ENCODE results near the gene ALDOA.
"Not testable (repeated sequence)": the region's sequence is repeated elsewhere in the genome, so short reads cannot be mapped to it uniquely, and the experiment has no call there.

The ALDOA gene

GRCh38 chr16:30092373-30093010 lies 26.9 kb downstream of the ALDOA start:
- FAIRE-seq: no peak

DNA sequence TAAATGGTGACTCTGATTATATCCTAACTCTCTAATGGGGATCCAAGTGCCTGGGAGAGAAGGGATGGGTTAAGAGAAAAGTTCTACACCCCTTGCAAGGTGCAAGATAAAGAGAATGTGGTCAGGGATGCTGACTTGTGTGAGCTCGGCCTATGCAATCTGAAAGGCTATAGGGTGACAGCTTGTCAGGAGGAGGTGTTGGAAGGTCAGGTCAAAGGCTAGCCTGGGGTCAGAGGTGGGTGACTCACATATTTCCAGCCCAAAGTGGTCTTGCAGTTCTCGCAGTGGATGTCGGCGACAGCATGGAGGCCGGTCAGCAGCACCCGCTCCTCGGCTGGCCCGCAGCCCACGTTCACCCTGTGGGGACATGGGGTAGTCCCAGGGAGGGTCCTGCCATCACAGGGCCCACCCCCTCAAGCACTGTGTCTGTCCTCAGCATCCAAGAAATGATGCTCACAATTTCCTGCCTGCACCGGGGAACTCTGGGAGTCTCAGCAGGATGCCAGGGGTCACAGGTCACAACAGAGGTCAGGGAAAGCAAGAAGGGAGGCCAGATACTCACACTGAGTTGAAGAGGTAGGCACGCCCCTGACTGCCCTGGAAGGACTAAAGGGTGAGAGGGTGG lies 29.1 kb downstream of the ALDOA start:
- no peak for FAIRE-seq

- FAIRE-seq: no peak
Observed at GRCh38 chr16:30095166-30096078, 29.9 kb downstream of the ALDOA start.

DNA sequence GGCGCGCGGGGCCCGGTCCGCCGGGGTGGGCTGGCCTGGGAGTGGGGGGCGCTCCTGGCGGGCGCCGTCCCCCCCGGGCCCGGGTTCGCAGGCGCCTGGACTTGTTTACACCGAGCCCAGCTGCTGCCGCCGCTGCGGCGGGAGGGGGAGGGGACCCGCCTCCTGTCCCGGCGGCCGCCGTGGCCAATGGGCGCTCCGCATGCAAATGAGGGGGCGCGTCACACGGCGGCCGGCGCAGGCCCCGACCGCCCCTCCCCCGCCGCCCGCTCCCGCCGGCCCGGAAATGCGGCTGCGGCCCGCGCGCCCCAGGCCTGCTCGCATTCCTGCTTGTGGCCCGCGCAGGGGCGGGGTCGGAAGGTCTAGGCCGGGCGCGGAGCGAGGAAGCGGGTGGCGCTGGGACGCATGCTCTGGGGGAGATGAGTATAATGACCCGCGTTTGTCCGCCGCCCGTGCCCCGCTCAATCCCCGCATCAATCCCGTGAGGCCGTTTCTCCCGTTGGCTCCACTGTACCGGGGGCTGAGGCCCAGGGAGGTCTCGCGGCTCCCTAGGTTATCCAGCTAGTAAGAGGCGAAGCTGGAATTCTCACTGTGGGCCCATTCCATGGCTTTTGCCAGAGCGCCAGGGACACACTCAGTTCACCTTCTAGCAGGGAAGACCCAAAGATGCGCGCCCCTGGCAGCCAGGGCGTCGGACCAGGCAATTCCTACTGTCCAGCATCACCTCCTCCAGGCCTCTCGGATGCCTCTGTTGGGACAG lies 30.7 kb downstream of the ALDOA start, which contains the start of gene YPEL3:
YPEL3 (minus strand) TSS at position 109 of the 757 bp plus-strand sequence. CDS start 731 bp downstream, outside the sequence.
- no peak for FAIRE-seq

DNA sequence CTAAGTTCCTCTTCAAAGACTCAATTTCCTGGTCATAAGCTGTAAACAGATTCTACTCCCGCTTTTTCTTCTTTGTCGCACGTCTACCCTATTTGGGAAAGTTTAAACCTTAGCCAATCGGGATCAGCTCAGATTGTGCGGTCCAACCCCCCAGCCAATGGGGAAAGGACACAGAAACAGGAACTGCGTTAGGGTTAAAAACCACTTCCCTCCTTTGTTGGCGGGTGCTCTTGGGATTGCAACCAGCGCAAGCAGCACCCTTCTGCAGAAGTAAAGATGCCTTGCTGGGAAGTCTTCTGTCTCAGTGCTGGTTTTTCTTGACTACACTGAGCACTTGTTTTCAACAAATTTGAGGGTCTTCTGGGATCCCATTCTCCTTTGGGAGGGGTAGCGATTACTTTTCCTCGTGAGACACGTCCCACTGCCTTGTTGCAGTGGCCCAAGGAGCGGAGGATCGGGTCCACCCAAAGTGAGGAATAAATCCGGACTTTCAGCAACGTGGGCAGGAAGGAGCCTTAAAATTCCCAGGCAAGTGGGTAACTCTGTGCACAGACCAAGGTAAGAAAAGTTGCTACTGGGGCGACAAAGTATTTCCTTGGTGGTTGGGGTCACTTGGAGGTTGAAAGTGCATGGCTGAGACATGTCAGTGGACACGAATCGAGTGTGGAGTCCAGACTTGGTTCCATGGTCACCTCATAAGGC lies 31.5 kb downstream of the ALDOA start:
- FAIRE-seq: no peak

GRCh38 chr16:30104090-30104489 lies 38.5 kb downstream of the ALDOA start:
- no peak for FAIRE-seq

DNA sequence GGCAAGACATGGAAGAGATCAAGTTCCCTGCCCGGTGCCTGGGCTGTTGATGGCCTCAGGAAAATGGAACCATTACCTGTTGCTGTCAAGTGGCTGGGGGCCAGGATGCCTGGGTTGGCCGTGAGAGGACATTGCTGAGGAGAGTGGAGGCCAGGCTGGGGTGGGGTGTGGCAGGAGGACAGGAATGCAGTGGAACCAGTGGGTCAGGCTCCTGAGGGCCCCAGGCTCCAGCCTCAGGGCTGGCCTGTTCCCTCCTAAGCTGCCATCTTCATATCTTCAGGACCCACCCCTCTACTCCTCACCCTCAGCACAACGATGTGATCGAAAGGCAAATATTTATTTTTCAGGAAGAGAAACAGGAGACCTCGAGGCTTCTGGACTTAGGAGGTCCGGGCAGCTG lies 38.9 kb downstream of the ALDOA start:
- FAIRE-seq: no peak

GRCh38 chr16:30108059-30108850 lies 42.7 kb downstream of the ALDOA start:
- FAIRE-seq: no peak

GRCh38 chr16:30110661-30111060 lies 45.1 kb downstream of the ALDOA start:
- FAIRE-seq: no peak

GRCh38 chr16:30112197-30113030 lies 46.9 kb downstream of the ALDOA start:
- no peak for FAIRE-seq

- no peak for FAIRE-seq
Observed at GRCh38 chr16:30113031-30113710, 47.6 kb downstream of the ALDOA start, which contains the start of gene GDPD3. GDPD3 (minus strand) TSS chr16:30113537; CDS start chr16:30113478, 59 bp downstream.

GRCh38 chr16:30113711-30114333 lies 48.3 kb downstream of the ALDOA start:
- FAIRE-seq: no peak

DNA sequence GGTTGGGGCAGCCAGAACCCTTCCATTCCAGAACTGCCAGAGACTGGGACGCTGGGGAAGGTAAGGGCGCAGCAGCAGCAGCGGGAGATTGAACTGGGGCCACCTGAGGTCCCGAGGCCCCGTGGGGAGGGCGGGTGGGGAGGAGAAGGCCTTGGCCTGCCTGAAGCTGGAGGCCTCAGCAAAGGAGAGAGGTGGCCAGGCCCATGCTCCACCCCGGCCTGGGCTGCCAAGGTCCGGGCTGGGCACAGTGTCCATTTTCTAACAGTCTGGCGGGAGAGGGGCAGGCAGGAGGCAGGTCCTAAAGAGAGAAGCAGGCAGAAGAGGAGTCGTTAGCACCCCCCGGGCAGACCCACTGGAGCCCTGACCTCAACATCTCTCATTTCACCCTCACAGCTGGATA lies 48.9 kb downstream of the ALDOA start:
- no peak for FAIRE-seq

- not testable (repeated sequence) for FAIRE-seq
Observed at GRCh38 chr16:30114833-30115232, 49.3 kb downstream of the ALDOA start.

GRCh38 chr16:30115238-30115637 lies 49.7 kb downstream of the ALDOA start:
- FAIRE-seq: no peak

GRCh38 chr16:30116291-30117207 lies 51.0 kb downstream of the ALDOA start:
- no peak for FAIRE-seq

- no peak for FAIRE-seq
Observed at GRCh38 chr16:30117768-30118167, 52.2 kb downstream of the ALDOA start.

GRCh38 chr16:30119428-30119827 lies 53.9 kb downstream of the ALDOA start:
- FAIRE-seq: no peak
